Thymus (tissue), 11 donors: ENCODE results near the gene MOGAT1. TPM values are rescaled to one million over a fixed set of nuclear protein-coding genes. Genes with fewer than 3 reads are reported as not detected.

Experiments
- DNase-seq, 9 donors: peaks; one replicate each; pipeline ENCODE4 v3.0.0-alpha.2; 2013; ENCODE audit warnings: low spot score in 9 of 9, low read depth in 6 of 9, missing footprints in 1 of 9
- H3K27ac ChIP-seq, 2 donors: one replicate each; pipeline ENCODE4 v1.5.1; 2013; ENCODE audit warnings: control low read depth in 1 of 2, low read depth in 1 of 2, low read length in 1 of 2, mild to moderate bottlenecking in 1 of 2, moderate library complexity in 1 of 2
- H3K27me3 ChIP-seq, 2 donors: one replicate each; pipeline ENCODE4 v1.5.1; 2013; ENCODE audit warnings: low read length in 1 of 2; ENCODE audit not compliant: control insufficient read depth in 2 of 2, insufficient read depth in 1 of 2
- H3K36me3 ChIP-seq, 2 donors: one replicate each; pipeline ENCODE4 v1.5.1; 2013; ENCODE audit warnings: low read length in 1 of 2, mild to moderate bottlenecking in 1 of 2, moderate library complexity in 1 of 2; ENCODE audit not compliant: control insufficient read depth in 2 of 2, insufficient read depth in 2 of 2
- H3K4me1 ChIP-seq, 2 donors: one replicate each; pipeline ENCODE4 v1.5.1; 2013; ENCODE audit warnings: low read length in 2 of 2; ENCODE audit not compliant: control insufficient read depth in 2 of 2, insufficient read depth in 2 of 2
- H3K4me3 ChIP-seq, 2 donors: one replicate each; pipeline ENCODE4 v1.5.1; 2013; ENCODE audit warnings: low read length in 2 of 2, control low read depth in 1 of 2, mild to moderate bottlenecking in 1 of 2
- H3K9me3 ChIP-seq, 2 donors: one replicate each; pipeline ENCODE4 v1.5.1; 2013; ENCODE audit warnings: low read length in 1 of 2, mild to moderate bottlenecking in 1 of 2; ENCODE audit not compliant: control insufficient read depth in 2 of 2, insufficient read depth in 1 of 2
- WGBS: extraction: QIAGEN DNeasy Blood & Tissue Kit; methylation state at CpG from one replicate; pipeline ENCODE4 v1.1.7; 2013; 5-methylcytosine and 5-hydroxymethylcytosine counted together
- polyA plus RNA-seq: library from polyadenylated mRNA; stranded (reverse); fragments of 200-250 nt; gene quantifications from one replicate; pipeline ENCODE4 v1.2.3, GENCODE V29; 2013
- total RNA-seq: library from RNA; stranded (reverse); fragments of 120-200 nt; gene quantifications from one replicate; pipeline ENCODE4 v1.2.4, GENCODE V29; 2013
- donor health status: healthy.

Gene MOGAT1
- total and polyA plus RNA-seq, 2 donors, result not detected

GRCh38 chr2:222732489-222733178 is 61.2 kb downstream of the MOGAT1 start:
- H3K9me3 ChIP-seq, result no peaks in the 10 kb centered on the region
- no peak overlapping the region for H3K27ac ChIP-seq
- WGBS, result 86% methylated on average over 4 of the region's 4 CpGs
- H3K4me3 ChIP-seq, result no peak overlapping the region
- no peaks in the 10 kb centered on the region for H3K36me3 ChIP-seq
- no peak for DNase-seq
- H3K27me3 ChIP-seq, result no peaks in the 10 kb centered on the region
- peaks cover 5 to 11% of the 10 kb centered on the region in 2 donors for H3K4me1 ChIP-seq

DNA sequence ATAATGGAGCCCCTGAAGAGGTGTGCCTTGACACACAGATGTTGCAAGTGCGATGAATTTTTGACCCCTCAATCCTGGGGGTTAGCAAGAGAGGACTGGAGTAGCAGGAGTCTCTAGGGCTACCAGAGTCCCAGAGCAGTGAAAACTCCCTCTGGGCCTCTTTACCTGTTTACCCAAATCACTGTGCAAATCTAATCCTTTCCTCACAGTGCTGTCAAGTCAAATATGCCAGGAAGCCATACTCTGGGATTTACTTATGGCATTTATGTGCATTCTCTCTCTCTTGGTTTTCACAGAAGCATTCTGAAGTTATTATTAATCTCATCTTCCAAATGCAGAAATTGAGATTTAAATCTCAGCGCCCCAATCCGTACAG is 62.0 kb downstream of the MOGAT1 start:
- H3K27ac ChIP-seq, result no peak overlapping the region
- H3K9me3 ChIP-seq, result no peaks in the 10 kb centered on the region
- no peaks in the 10 kb centered on the region for H3K27me3 ChIP-seq
- no peaks in the 10 kb centered on the region for H3K36me3 ChIP-seq
- DNase-seq, result no peak
- peaks cover 5 to 11% of the 10 kb centered on the region in 2 donors for H3K4me1 ChIP-seq
- no peak overlapping the region for H3K4me3 ChIP-seq
- WGBS, result 98% methylated on average over 3 of the region's 3 CpGs

DNA sequence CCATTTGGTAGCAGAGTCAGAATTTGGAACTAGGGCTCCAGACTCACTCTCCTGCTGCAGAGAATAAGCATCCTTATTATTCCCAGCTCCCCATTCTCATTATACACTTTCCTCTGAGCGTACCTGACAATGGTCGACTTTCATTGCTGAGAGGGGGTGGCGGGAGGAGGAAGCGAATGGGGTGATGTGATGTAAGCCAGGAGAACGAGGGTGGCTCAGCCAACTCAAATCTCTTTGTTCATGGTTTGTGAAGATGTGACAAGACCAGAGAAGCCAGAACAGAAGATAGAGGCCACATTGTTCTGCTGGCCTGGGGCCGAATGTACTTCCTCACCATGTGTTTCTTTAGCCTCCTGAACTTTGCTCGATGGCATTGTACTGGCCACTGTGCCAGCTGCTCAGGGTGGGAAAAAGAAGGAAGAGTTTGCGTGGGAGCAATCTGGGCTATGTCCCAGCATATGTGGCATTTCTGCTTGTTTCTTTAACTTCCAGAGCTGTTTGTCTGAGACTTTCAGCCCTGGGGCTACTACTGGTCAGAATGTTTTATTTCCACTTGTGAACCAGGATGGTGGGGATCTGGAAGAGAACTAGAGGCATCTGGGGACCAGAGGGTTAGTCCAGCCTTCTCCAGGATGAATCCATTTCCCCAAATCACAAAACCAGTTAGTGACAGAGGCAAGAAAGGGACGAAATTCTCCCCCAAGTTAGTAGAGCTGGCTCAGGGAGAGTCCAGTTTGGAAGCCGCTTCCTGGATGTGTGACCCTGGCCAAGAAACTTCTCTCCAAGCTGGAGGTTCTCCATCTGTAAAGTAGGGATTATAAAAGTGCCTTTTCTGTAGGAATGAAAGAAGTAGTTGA is 62.6 kb downstream of the MOGAT1 start:
- 97% methylated on average over 10 of the region's 10 CpGs for WGBS
- DNase-seq, result no peak
- no peak overlapping the region for H3K27ac ChIP-seq

GRCh38 chr2:222734703-222735014 is 63.2 kb downstream of the MOGAT1 start:
- H3K27me3 ChIP-seq, result no peaks in the 10 kb centered on the region
- no peak overlapping the region for H3K27ac ChIP-seq
- WGBS, result 99% methylated on average over 1 of the region's 1 CpG
- no peak for DNase-seq
- no peak overlapping the region for H3K4me3 ChIP-seq
- peaks cover 5 to 11% of the 10 kb centered on the region in 2 donors for H3K4me1 ChIP-seq
- H3K9me3 ChIP-seq, result no peaks in the 10 kb centered on the region
- H3K36me3 ChIP-seq, result no peaks in the 10 kb centered on the region

More for the DNA sequence above, 62.6 kb downstream of the MOGAT1 start:
- Histone ChIP-seq H3K4me3 (no peak overlapping the region), H3K9me3 (no peaks in the 10 kb centered on the region), H3K27me3 (no peaks in the 10 kb centered on the region), H3K4me1 (peaks cover 5 to 11% of the 10 kb centered on the region in 2 donors), H3K36me3 (no peaks in the 10 kb centered on the region)

DNA sequence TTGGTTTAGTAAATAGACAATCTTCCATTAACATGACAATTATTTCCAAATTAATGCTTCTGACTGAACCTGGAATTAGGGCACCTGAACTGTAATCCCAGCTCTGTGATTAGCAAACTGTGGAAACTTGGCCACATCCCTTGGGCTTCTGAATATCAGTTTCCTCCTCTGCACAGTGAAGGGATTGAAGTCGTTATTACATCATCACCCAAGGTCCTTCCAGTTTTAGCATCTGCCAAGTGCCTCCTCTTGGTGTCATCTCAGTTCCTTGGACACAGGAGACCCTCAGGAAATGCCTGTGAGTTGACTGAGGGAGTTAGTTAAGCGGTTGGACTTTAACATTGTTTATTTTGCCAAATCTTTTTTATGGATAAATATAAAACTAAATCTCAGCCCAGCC is 64.8 kb downstream of the MOGAT1 start:
- WGBS, result 81% methylated on average over 2 of the region's 2 CpGs
- H3K36me3 ChIP-seq, result no peaks in the 10 kb centered on the region
- DNase-seq, result no peak
- no peaks in the 10 kb centered on the region for H3K27me3 ChIP-seq
- no peak overlapping the region for H3K27ac ChIP-seq
- H3K4me1 ChIP-seq, result peaks cover 0 to 4% of the 10 kb centered on the region in 2 donors
- H3K4me3 ChIP-seq, result no peak overlapping the region
- no peaks in the 10 kb centered on the region for H3K9me3 ChIP-seq

DNA sequence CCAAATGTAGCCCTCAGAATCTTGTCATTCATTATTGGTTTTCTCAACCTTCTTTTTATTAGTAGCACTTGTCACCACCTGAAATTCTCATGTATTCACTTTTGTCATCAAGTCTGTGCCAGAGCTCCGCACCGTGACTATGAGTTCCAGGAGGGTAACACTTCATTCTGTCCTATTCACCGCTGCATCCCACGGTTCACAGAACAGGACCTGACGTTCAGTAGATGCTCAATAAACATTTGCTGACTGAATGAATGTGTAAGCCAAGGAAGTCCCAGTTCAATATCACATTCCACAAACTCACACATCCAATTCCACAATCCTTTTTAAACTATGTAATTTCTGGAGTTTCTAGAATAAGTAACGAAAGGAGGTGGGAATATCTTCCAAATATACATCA is 65.5 kb downstream of the MOGAT1 start:
- no peaks in the 10 kb centered on the region for H3K36me3 ChIP-seq
- no peak overlapping the region for H3K4me3 ChIP-seq
- no peaks in the 10 kb centered on the region for H3K27me3 ChIP-seq
- no peak overlapping the region for H3K27ac ChIP-seq
- WGBS, result 95% methylated on average over 6 of the region's 6 CpGs
- H3K9me3 ChIP-seq, result no peaks in the 10 kb centered on the region
- DNase-seq, result no peak
- H3K4me1 ChIP-seq, result peaks cover 0 to 3% of the 10 kb centered on the region in 2 donors

- 99% methylated on average over 5 of the region's 5 CpGs for WGBS
- no peak overlapping the region for H3K4me3 ChIP-seq
- no peaks in the 10 kb centered on the region for H3K27me3 ChIP-seq
- no peak overlapping the region for H3K27ac ChIP-seq
- DNase-seq, result no peak
- H3K4me1 ChIP-seq, result peaks cover 1 to 8% of the 10 kb centered on the region in 2 donors
- H3K9me3 ChIP-seq, result no peaks in the 10 kb centered on the region
- H3K36me3 ChIP-seq, result no peaks in the 10 kb centered on the region
Measured at GRCh38 chr2:222738312-222738711, 66.9 kb downstream of the MOGAT1 start.

DNA sequence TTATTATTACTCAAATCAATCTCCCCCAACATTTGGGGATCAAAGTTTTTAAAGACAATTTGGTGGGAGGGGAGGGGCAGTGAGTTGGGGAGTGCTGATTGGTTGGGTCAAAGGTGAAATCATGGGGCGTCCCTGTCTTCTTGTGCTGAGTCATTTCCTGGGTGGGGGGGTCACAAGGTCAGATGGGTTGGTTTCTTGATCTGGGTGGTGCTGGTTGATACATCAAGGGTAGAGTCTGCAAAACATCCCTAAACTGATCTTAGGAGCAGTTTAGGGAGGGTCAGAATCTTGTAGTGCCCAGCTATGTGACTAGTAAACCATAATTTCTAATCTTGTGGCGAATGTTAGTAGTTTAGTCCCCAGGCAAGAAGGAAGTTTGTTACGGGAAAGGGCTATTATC is 67.4 kb downstream of the MOGAT1 start:
- Histone ChIP-seq H3K4me1 (peaks cover 2 to 11% of the 10 kb centered on the region in 2 donors), H3K27me3 (no peaks in the 10 kb centered on the region), H3K9me3 (no peaks in the 10 kb centered on the region), H3K36me3 (no peaks in the 10 kb centered on the region), H3K27ac (no peak overlapping the region), H3K4me3 (no peak overlapping the region)
- DNase-seq, result no peak
- 96% methylated on average over 3 of the region's 3 CpGs for WGBS

DNA sequence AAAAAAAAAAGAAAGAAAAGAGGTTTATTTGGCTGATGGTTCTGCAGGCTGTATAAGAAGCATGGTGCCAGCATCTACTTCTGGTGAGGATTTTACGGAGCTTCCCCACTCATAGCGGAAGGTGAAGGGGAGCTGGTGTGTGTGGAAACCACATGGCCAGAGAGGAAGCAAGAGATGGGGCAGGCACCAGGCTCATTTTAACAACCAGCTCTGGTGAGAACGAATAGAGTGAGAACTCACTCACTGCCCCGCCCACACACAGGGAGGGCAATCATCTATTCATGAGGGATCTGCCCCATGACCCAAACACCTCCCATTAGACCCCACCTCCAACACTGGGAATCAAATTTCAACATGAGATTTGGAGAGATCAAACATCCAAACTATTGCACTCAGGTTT is 68.5 kb downstream of the MOGAT1 start:
- H3K27me3 ChIP-seq, result no peaks in the 10 kb centered on the region
- H3K36me3 ChIP-seq, result no peaks in the 10 kb centered on the region
- no peaks in the 10 kb centered on the region for H3K9me3 ChIP-seq
- DNase-seq, result no peak
- 94% methylated on average over 4 of the region's 4 CpGs for WGBS
- H3K4me1 ChIP-seq, result peaks cover 2 to 9% of the 10 kb centered on the region in 2 donors
- peak overlapping the region in 1 of 2 donors; percentile 18 for H3K27ac ChIP-seq
- no peak overlapping the region for H3K4me3 ChIP-seq
